Mesenteric fat pad (tissue), 1 donor: ENCODE measurements around the gene USP6NL. TPM values are rescaled to one million over a fixed set of nuclear protein-coding genes. Genes with fewer than 3 reads are reported as not detected.

Experiments used
- DNase-seq: peaks from one replicate; pipeline ENCODE4 v3.0.0-alpha.2; 2020; ENCODE audit warnings: low spot score
- total RNA-seq: library from RNA; stranded (reverse); fragmentation: NEBNext Ultra II Directional; extraction: Animal tissue kit (Norgen Biotek cat#: 25700); gene quantifications from one replicate; pipeline ENCODE4 v1.2.1, GENCODE V29; 2021
- donor health status: DM: yes; HTN: yes; CAD: no.

Gene USP6NL
- total RNA-seq, 1 donor from 2014 or later: 18.6 TPM

DNA sequence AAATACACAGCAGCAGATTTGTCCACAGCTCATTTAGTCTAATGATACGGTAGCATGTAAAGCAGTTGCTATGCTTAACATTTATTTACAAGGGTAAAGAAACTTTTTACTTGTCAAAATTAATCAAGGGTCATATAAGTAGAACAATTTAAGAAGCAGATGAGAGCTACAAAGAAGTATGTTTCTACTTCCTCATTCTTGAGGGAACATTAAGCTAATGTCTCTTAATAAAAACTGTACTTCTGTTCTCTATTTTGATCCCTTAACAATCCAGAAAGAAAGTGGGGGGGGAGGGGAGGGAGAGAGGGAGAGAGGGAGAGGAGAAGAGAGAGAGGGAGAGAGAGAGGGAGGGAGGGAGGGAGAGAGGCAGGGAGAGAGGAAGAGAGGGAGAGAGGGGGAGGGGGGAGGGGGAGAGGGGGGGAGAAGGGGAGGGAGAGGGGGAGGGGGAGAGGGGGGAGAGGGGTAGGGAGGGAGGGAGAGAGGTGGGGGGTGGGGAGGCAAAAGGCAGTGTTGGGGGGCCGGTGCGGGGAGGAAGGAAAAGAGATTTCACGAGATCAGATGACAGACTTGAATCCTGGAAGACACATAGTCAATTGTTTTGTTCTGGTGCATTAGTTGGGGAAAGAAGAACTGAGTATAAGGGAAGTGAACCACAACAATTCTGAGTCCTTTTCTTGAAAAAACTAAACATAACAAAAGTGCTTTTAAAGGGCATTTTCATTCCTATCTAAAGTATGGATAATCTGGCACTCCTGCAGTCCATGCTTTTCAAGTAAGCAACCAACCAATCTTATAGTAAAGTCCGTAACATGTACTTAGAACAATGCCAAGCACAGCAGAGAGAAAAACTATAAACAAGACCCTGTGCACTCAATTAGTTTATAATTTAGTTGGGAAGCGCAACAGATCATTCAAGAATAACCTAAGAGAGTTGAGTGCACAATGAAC is 128.0 kb downstream of the USP6NL start:
- no peak for DNase-seq

GRCh38 chr10:11482306-11482705 is 129.1 kb downstream of the USP6NL start:
- DNase-seq: no peak

- no peak for DNase-seq
Observed at GRCh38 chr10:11480687-11481086, 130.8 kb downstream of the USP6NL start.

DNA sequence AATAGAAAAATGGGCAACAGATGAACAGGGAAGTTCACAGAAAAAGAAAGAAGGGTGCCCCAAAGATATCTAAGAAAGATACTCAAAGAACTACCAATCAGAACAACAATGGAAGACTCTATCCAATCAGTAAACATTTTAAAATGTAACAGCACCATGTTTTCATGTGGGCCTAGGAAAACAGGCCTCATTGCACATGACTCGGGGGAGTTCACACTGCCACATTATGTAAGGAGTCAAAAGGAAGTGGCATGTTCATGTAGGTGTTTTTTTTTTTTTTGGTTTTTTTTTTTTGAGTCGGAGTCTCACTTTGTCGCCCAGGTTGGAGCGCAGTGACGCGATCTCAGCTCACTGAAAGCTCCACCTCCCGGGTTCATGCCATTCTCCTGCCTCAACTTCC is 132.2 kb downstream of the USP6NL start:
- no peak for DNase-seq

DNA sequence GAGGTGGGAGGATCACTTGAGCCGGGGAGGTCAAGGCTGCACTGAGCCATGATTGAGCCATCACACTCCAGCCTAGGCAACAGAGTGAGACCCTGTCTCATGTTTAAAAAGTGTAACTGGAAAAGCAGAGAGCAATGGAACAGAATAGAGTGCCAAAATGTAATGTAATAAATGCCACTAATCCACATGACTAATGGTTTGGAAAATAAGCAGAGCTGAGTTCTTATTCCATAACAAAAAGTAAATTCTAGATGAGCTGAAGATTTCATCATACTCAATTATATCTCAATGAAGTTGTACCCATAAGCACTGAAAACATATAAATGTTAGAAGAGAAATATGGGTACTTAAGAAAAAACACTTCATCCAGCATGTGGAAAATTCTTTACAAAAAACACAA is 132.6 kb downstream of the USP6NL start:
- DNase-seq: no peak

DNA sequence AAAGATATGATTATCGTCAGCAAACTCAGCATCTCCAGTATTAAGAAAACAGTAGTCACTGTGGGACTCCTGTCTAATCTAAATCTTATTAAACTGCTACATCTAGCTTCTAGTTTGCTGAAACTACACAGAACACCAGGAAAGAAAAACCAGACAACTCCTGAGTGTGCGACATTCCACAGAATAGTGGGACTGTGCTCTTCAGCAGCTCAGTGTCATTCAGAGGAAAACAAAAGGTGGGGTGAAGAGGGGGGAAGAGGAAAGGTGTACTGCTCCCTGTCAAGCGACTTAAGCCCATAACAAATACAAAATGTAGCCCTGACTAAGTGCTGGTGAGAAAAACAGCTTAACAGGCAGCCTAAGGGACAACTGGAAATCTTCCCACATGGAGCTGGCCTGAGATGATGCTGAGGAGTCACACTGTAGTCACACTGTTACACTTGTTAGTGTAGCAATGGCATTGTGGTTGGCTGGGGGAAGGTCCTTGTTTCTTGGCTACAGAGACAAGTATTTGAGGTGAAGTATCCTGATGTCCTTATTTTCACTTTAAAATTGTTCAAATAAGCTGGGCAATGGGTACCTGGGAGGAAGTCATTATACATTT is 135.5 kb downstream of the USP6NL start:
- no peak for DNase-seq

DNA sequence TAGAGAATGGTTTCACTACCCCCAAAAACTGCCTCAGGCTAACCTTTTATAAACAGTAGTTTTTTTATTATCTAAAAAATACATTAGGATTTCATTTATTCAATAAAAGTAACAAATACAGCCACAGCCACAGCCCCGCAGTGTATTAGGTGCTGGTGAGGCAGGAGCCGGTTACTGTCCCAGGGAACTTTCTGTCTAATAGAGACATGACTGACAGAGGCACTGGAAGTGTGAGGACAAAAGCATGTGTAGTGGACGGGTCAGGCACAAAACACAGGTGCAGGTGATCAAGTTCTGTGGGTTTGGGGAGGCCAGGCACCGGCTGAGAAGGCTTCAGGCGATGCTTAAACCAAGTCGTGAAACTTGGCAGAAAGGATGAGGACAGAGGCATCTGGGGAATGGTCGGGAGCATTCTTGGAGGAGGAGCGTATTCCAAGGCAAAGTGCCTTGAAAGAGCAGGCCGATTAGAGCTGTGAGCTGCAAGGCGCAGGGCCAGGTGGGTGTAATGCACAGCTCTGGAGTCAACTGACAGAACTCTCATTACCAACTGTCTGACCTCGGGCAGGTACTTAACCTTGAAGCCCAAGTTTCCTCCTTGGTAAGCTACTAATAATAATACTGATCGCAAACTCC is 138.2 kb downstream of the USP6NL start:
- DNase-seq: no peak

GRCh38 chr10:11472158-11472753 is 139.2 kb downstream of the USP6NL start:
- no peak for DNase-seq

DNA sequence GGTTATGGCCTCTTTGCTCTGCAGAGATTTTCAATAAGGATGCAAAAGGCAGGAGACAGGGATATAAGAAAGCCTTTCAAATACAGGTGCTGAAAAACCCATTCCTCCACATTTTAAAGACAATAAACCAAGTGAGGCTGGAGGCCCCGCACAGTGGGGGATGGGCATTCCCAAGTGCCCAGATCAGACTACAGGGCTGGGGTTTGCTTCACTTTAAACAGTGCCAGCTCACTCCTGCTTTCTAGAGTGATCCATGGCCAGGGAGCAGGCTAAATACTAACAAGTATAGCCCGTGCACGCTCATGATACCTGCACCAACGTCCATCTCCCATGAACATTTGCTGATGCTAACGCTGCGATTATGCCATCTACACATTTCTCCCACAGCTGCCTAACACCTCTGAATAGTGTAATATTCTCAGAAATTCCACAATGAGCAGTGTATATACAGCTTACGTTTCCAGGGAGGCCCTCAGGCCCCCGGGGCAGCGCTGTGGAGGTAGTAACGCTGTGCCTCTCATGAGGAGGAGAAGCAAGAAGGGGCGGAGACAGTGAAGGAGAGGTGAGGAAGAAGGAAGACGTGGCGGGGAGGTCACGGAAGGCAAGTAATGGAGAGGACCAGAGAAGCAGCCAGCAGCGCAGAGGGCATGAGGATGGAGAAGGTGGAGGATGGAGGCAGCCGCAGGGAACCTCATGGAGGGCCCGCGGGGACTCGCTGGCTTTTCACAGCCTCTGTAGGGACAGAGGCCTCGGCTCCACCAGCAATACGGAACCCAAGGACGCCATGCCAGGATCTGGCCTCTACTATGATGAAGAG is 141.7 kb downstream of the USP6NL start:
- no peak for DNase-seq

GRCh38 chr10:11468126-11468742 is 143.2 kb downstream of the USP6NL start:
- DNase-seq: no peak

DNA sequence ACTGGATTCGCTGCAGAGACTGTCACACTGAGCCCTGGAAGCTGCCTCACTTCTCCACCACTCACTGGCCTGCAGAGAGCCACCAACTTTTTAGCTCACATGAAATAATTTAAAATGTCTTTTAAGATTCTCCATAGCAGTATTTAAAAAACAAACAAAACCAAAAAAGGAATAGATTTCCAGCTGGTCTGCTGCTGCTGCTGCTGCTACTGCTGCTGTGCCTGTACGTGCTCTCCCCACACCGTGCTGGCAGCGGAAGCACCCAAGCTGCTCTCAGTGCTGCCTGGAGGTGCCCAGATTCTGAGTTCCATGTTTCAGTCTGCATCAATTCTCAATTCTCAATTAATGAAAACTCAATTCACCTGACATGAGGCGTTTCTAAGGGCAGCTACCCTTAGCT is 146.0 kb downstream of the USP6NL start:
- no peak for DNase-seq

- DNase-seq: no peak
Observed at GRCh38 chr10:11463111-11463510, 148.3 kb downstream of the USP6NL start.

DNA sequence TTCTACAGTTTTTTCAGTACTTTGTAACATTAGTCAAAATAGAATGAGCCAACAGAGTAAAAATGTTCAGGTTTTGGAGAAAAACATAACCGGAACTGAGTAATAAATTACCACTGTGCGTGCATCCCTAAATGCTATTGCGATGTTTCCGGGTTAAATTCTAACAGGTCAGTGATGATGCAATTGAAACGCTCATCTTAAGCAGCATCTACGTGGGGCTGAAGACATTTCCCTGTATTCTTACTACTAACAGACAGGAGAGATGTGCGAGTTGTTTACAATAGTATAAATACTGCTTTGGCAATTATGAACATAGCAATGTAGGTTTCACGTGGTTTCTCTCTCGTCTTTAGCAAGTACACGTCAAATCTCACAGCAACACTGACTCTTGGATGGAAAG is 149.4 kb downstream of the USP6NL start:
- no peak for DNase-seq

GRCh38 chr10:11457336-11457735 is 154.1 kb downstream of the USP6NL start:
- DNase-seq: no peak

DNA sequence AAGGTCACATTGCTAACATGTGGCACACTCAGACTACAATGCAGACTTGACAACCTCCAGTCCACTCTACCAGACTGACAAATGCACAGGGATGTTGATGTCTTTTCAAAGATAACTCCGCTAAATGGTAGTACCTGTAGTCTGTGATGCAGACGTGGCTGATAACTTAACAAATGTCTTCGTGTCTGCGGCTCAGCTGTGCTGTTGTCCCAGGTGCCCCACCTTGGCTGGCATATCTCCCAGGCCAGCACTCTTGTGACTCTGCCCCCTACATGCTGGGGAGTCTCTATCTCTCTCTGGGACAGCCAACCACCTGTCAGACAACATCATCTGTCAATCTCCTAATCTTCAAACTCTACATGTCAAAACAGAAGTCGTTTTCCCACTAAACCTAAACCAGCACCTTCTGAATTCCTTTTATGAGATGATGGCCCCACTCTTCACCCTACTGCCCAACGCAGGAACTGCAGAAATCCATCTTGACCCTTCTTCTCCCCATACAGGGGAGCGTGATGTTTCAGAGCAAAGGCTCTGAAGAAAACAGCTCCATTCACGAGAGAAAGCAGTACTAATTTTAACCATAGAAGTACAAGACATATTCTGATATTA is 156.4 kb downstream of the USP6NL start:
- no peak for DNase-seq

DNA sequence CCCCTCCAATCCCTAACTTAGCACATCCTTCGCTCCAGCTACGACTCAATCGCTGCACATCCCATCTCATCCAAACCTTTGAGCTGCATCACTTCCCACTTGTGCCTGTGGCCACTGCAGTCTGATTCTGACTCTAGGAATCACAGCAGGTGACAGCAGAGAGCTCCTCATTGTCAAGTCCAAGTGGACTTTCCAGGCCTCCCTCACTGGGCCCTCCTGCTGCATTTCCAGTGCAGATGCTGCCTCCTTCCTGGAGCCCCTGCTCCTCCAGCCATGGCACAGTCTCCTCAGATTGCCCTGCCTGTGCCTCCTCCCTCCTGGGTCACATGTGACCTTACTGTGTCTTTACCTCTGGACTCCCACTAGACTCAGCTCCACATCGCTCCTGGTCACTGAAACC is 157.3 kb downstream of the USP6NL start:
- DNase-seq: no peak

DNA sequence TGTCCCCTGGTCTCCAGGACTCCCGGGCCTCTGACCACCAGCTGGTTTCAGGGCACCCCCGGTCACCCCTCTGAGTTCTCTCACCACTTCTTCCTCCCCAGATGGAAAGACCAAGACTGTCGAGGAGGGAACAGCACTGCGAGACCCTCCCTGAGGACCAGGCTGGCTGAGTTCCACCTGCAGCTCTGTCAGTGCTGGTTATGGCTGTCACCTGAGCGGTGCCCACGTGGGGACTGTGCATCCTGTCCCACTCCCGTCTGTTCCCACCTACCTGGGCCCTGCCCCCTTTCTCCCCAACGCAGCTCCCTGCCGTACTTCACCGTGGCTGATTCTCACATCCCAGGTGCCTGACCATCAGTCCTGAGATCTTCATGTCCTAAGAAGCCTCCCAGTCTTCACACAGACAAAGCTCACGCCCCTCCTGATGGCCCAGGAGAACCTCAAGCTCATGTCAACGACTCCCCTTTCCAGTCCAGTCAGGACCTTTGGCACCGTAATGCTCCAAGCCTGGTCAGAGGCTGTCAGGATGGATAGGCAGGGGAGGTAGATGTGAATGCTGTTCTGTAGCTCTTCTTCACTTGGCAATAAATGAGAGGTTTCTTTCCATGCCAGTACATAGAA is 159.7 kb downstream of the USP6NL start:
- no peak for DNase-seq

DNA sequence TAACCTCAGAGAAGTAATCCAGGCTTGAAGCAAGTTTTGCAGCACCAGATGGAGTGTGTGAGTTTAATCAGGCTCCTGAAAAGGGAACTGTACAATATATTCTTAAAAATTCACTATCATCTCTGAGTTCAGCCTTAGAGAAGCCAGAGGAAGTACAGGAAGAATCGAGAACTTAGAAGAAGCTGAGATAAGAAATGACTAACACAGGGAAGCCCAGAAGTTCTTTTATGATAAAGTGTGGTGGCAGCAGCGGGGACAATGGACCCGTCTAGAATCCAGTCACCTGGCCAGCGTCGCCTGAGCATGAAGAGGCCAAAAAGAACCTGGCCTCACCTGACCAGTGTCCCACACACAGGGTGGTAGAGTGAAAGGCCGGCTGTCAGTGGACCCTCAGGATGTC is 161.0 kb downstream of the USP6NL start:
- no peak for DNase-seq

DNA sequence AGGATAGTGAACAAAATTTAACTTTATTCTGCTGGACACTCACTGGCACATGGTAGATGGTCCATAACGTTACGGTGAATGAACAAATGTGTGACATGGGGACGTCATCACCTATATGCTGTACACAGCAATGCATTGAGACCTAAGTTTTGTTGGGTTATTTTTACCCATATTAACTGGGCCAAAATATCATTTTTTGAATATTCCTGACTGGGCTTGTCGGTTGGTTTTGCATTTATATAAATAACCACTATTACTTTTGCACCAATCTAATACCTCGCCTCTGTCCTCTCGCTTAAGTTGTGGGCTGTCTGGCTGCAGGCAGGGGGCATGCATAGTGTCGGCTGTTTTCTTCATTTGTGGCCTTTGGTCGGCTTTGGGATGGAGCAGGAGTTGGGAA is 161.7 kb downstream of the USP6NL start:
- DNase-seq: no peak
